Left forelimb (tissue), 1 donor: ENCODE measurements around the gene HOXB7.

Experiments used
- DNase-seq: peaks from one replicate; pipeline ENCODE4 v3.0.0-alpha.2; 2018; ENCODE audit warnings: low spot score

Gene HOXB7

DNA sequence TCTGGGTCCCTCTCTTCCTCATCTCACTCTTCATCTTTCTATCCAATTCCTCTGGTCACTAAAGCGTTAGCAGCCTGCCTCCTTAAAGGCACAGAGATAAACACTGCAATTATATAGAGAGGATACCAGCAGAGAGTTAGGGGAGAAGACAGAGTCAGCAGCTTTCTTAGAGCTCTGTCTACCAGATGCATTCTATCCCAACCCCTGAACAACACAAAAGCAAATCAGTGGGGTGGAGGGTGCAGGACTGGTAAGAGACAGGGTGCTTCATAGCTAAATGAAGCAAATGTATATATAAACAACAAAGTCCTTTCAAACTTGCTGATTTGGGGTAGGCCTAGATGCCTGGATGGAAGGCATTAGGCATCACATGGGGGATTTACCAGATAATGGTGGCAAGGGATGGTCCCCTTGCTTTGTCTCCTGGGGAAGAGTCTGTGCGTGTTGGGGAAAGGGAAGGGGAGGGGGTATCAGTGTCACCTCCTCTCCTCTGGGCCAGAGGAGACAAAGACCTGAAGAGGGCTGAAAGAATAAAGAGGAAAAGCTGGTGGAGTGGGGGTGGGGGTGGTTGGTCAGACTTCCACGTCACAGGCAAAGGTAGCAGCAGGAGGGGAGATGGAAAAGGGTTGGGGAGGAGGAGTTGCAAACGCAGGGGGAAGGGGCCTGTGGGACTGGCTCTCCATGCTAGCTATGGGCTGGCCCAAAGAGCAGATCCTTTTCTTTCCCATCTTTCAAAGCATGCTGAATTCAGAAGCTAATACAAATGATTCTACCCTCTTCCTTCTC is 44.7 kb downstream of the HOXB7 start:
- no peak for DNase-seq

- DNase-seq = no peak
Measured at GRCh38 chr17:48565022-48565554, 45.7 kb downstream of the HOXB7 start.

DNA sequence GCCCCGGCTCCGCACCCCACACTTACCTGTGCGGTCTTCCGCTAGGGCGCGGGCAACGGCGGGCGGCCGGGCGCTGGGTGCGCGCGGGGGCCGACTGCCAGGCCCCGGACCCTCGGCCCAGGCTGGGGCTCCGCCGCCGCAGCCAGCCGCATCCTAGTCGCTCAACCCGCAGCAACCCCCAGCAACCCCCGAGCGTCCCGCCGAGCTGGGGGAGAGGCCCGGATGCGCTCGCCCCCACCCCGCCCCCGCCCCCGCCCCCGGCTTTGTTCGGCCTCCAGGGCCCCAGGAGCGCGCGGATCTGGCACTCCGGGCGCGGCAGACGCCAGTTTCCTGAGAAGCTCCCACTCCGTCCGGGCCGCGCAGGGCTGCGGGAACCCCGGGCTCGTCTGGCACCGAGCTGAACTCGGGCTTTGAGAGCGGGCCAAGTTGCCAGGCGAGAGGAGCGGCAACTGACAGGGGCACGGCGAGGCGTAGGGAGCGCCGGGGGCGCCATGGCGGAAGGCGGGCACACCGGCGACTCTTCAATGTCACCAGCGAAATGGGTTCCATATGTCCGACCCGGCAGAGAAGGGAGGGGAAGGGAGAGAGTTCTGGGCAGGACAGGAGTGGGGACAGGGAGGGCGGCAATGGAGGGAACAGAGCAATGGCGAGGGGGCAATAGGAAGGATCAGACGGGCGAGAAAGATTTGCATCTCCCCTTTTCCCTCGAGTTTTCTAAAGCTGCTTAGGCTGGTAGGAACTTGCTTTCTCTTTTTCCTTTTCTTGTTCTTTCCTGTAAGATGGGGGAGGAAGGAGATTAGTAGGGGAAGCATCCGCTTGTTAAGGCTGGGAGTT is 46.4 kb downstream of the HOXB7 start:
- no peak for DNase-seq

DNA sequence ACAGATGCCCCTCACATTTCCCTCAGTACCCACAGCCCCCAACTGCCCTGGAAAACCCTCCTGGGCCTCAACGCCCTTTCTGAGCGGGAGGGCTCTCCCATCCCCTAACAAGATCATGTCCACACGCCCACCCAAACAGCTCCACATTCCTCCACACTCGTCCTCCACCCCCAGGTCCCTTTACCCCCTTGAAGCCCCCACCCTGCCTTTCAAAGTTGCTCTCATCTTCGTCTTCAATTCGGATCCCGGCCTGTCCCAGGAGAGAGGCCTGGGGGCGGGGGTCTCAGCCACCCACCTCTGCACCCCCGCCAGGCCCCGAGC is 47.0 kb downstream of the HOXB7 start:
- DNase-seq = no peak

DNA sequence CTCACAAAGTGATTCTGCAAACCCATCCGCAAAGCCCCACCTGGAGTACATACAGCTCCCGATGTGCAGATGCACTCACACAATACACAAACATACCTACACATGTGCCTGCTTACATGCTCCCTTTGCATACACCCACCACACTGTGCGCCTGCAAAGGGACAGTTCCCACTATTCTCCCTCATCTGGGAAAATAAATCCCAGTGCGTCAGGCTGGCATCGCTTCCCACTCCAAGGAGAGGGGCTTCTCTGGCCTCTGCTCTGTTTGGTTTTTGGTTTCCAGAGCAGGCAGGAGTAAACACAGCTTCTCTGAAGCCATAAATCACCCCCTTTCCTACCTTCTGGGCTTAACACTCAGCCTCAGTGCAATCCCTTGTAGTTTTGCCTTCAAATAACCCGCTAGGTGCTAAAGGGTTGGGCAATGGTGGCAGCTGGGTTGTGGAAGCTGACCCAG is 47.4 kb downstream of the HOXB7 start:
- DNase-seq = no peak

DNA sequence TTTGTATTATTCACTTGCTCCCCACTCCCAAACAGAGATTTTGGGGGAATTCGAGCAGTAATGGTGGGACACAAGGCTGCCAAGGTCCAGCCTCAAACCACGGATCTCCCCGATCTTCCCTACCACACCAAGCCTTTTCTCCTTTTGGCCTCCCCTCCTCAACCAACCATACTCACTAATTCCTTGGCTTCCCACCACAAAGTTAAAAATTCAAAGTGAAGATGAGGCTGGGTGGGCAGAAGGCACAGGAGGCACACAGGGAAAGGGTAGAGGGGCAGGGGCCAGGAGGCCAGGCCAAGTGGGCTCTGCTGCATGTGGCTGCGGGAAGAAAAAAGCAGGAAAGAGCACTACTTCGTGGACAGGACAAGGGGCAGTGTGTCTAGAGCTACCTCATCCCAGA is 47.9 kb downstream of the HOXB7 start:
- no peak for DNase-seq

GRCh38 chr17:48561884-48562810 is 48.7 kb downstream of the HOXB7 start:
- no peak for DNase-seq

- DNase-seq = no peak
Measured at GRCh38 chr17:48559840-48560817, 50.7 kb downstream of the HOXB7 start.

DNA sequence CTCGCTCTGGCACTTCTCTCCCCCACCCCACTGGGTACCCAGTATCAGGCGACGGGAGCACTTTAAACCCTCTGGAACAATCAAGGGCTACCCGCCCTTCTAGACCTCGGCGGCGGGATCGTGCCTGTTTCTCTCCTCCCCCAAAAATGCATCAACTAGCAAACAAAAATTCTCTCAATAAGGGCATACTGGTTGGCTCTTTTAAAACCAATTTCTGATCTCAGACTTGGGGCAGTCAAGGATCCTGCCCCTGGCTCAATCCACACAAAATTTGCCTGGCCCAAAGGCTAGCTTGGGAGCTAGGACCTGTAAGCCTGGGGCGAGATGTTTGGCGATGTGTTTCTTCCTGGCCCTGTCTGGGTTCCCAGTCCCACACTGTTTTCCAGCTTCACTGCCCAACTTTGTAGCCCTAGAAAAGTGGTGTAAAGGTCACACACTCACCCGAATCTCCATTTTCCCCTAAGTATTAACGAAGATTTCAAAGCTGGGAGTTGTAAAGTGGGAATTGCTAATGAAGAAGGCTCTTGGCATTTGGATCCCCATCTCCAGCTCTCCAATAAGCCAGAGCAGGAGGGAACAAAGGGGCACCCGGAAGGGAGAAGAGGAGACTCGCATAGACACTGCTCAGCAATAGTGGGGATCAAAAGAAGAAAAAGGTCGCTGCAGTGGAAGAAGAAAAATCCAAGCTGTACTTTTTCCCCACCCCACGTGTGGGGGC is 51.5 kb downstream of the HOXB7 start:
- no peak for DNase-seq

DNA sequence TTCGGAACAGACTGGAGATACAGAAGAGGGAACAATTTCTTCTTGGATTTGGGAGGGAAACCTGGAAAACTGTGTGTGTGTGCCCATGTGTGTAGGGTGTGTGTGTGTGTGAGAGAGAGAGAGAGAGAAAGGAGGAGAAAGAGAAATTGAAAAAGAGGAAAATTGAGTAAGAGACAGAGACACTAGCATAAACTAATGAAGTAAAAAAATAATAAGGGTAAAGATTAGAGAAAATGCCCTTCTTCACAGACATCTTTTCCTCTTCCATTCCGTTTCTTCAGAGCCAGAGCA is 52.0 kb downstream of the HOXB7 start:
- no peak for DNase-seq

GRCh38 chr17:48558057-48558830 is 52.6 kb downstream of the HOXB7 start:
- no peak for DNase-seq
